Renal cortical epithelial cell (primary cell): ENCODE measurements around the gene HIPK4. TPM values are rescaled to one million over a fixed set of nuclear protein-coding genes. Genes with fewer than 3 reads are reported as not detected.
"Not testable (repeated sequence)": the region's sequence is repeated elsewhere in the genome, so short reads cannot be mapped to it uniquely, and the experiment has no call there.

Source experiments
- DNase-seq: peaks from one replicate; pipeline ENCODE4 v3.0.0-alpha.2; 2011; ENCODE audit warnings: low read depth
- total RNA-seq: library from RNA; depleted of rRNA; stranded (reverse); fragments of >200 nt; gene quantifications from 2 replicates; pipeline ENCODE4 v1.2.3, GENCODE V29; 2014

Gene HIPK4
- total RNA-seq, 1 donor from 2014 or later: not detected

DNA sequence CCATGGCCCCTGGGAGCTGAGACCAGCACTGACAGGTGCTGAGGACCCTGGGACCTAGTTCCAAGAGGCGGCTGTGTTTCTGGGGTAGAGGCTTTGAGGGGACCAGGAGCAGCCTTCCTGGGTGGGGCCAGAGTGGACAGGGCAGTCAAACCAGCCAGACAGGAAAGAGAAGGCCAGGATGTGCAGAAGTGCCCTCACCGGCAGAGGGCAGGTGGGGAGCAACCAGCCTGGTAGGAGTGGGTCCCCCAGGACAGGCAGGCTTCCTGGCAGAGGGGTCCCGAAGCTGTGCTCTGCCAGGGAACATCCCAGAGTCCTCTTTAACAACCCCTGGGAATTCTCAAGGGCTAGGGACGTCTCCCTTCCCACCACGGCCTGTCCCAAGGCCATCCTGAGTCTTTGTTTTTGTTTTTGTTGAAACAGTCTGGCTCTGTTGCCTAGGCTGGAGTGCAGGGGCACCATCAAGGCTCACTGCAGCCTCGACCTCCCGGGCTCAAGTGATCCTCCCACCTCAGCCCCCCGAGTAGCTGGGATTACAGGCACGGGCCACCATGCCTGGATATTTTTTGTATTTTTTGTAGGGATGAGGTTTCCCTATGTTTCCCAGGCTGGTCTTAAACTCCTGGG, 3.0 kb upstream of the HIPK4 start:
- no peak for DNase-seq

DNA sequence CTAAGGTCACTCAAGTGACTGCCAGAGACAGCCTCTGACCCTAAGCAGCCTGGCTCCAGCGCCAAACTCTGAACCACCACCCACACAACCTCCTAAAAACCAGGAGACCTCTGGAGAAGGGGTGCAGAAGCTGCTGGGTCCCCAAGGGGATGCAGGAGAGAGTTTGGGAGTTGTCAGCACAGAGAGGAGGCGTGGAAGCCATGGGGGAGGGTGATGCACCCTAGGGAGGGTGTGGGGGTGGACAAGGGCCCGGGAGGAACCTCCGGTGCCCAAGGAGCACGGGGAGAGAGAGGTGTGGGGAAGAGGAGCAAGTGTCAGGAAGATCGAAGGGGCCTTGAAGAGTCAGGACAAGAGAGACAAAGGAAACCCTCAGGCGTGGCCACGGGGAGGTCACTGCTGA, 2.1 kb upstream of the HIPK4 start:
- no peak for DNase-seq

DNA sequence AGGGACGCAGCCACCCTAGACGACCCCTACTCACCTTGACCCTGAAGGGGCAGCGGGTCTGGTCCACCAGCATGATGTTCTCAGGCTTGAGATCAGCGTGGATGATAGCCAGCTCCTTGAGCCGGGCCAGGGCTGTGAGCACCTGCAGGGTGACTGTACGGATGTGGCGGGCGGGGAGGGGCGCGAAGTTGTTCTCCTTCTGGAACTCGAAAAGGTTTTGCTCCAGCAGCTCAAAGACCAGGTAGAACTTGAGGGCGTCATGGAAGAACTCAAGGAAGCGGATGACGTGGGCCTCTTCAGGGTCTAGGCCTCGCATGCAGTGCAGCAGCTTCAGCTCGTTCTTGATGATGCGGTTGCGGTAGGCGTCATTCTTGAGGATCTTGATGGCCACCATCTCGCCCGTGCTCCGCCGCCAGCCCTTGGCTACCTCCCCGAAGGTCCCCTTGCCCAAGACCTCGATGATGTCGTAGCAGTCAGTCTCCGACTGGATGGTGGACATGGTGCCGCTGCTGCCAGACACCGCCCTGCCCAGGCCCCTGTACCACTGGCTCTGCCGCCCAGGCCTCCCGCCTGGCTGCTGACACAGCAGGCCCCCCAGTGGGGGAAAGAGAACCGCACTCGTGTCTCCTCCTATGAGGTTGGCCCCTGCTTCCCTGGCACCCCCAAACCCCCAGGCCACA, 437 bp downstream of the HIPK4 start:
- DNase-seq: no peak

DNA sequence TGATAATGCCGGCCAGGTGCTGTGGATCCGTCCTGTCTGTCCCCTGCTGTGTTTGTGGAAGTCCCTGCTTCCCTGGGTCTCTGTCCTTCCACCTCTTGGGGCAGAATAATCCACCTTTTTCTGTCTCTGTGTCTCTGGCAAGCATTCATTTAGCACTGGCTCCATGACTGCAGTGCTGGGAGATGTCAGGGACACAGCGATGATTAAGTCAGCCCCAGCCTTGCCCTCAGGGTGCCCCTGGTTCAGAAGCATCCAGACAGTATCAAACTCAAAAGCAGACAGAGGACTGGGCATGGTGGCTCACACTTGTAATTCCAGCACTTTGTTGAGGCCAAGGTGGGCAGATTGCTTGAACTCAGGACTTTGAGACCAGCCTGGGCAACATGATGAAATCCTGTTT, 1.5 kb downstream of the HIPK4 start:
- no peak for DNase-seq

DNA sequence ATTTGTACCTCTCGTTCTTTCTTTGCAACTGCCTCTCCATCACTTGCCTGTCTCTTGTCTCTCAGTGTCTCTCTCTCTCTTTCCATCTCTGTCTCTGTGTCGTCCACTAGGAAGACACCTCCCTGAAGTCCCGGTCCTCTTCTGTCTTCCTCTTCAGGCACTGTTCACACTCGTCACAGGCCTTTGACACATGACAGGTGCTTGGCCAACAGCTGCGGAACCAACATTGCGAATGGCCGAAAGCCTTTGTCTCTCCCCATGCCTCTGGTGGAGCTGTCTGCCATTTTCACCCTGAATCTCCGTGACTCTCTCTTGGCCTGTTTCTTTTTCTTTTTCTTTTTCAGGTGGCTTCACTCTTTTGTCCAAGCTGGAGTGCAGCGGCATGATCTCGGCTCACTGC, 2.8 kb downstream of the HIPK4 start:
- no peak for DNase-seq

DNA sequence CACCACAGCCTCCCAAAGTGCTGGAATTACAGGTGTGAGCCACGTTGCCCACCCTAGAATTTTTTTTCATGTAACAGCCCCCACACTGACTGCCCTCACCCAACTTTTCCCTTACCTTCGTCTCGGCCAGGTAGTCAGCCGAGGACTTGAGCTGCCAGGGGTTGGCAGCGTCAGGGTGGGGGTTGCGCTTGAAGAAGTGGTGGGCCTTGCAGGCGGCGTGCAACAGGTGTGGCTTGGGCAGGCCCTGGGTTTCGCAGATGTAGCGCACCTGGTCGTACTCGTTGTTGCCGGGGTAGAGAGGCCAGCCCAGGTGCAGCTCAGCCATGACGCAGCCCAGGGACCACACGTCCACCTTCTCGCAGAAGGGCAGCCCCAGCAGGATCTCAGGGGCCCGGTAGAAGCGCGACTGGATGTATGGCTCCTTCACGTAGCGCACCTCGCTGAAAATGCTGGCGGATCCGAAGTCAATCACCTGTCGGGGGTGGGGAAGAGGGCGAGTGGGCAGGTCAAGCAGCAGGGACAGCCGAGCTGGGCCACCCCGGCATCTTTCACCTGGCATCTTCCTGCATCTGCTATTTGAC, 6.2 kb downstream of the HIPK4 start:
- no peak for DNase-seq

DNA sequence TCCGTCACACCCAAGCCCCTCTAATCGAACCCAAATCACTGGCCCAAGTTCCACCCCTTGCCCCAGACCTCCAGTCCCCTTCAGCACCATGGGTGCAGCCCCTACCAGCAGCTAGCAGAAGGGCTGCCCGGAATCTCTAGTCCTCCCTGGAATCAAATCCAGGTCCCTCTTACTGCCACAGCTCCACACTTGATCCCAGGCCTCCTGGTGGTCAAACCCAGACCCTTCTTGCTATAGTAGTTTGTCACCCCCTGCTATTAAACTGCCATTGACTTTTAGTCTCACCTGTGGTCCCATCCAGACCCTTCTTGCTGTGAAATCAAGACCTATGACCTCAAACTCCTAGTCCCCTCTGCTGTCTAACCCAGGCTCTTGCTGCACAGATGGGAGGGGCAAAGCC, 8.7 kb downstream of the HIPK4 start:
- no peak for DNase-seq

DNA sequence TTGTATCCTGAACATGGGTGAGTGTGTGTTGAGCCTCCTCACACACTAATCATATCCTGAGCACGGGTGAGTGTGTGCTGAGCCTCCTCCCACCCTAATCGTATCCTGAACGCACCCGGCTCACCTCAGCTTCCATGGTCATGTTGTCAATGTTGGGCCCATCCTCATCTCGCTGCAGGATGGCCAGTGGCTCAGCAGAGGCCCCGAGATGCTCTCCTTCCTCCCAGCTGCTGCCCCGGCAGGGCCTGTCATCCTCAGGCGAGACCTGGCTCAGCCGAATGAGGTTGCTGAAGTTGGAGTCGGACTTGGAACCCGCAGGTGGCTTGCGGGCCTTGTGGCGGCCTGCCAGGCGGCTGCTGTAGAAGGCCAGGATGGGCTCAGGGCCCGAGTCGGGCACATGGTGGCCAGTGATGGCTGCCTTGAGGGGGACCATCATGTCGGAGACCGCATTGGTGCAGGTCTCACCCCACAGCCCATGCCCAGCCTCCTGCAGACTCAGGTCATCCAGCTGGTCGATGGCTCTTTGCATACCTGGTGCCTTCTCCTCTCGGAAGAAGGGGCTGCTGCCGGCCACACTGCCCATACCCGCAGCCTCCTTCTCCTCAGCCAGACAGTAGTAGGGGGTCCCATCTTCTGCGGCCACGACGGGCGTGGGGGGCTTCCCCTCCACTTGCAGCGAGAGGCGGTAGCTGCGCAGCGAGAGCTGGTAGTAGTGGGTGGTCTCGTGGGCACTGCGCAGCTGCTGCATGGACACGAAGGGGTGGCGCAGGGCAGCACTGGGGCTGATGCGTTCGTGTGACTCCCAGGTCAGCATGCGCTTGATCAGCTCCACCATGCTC, 9.6 kb downstream of the HIPK4 start:
- no peak for DNase-seq

DNA sequence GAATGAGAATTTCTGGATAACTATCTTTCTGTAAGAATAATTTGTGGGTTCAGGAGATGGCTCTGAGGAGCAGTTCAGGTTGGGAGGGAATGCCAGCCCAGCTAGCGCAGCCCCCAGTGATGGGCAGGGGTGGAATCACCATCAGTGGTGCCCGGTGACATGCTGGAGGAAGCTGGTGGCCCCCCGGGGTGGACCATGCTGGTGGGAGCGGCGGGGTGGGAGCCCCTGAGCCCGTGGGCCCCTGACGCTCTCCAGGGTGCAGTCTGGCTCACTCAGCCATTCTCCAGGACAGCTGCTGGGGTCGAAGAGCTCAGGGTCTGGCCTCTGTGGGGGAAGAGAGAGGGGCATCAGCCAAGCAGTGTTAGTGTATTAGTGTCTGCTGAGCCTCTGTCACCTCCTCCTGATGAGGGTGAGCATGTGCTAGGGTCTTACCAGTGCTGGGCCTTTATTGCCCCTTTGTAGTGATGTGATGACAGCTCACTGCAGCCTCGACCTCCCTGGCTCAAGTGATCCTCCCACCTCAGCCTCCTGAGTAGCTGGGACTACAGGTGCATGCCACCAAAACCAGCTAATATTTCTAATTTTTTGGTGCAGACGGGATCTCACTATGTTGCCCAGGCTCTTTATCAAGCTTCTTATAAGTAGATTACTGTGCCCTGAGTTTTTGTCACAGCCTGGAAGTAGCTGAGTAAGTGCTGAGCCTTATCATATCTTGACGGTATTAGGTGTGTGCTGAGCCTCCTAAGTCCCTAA, 10.4 kb downstream of the HIPK4 start:
- no peak for DNase-seq

DNA sequence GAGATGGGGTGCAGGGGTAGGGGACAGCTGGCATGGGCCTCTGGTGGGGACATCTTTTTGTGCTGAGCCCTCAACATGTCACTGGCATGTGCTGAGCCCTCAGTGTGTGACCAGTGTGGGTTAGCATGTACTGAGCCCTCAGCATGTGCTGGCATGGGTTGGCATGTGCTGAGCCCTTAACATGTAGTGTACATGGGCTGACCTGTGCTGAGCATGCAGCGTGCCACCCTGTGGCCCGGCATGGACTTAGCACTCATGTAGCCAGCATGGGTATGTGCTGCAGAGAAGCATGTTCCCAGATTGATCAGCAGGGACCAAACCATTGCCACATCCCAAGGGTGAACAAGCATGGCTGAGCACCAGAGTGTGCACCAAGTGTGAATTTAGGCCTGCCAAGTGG, 11.5 kb downstream of the HIPK4 start:
- no peak for DNase-seq

DNA sequence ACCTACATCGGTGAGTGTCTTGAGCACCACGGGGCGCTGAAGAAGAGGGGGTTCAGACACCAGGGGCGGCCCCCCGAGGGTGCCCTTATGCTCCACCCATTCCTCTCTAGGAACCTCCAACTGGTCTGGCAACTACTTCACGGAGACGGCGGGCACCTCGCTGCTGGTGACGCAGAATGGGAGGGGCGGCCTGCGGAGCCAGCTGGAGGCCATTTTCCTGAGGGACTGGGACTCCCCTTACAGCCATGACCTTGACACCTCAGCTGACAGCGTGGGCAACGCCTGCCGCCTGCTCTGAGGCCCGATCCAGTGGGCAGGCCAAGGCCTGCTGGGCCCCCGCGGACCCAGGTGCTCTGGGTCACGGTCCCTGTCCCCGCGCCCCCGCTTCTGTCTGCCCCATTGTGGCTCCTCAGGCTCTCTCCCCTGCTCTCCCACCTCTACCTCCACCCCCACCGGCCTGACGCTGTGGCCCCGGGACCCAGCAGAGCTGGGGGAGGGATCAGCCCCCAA, 12.1 kb downstream of the HIPK4 start:
- no peak for DNase-seq

DNA sequence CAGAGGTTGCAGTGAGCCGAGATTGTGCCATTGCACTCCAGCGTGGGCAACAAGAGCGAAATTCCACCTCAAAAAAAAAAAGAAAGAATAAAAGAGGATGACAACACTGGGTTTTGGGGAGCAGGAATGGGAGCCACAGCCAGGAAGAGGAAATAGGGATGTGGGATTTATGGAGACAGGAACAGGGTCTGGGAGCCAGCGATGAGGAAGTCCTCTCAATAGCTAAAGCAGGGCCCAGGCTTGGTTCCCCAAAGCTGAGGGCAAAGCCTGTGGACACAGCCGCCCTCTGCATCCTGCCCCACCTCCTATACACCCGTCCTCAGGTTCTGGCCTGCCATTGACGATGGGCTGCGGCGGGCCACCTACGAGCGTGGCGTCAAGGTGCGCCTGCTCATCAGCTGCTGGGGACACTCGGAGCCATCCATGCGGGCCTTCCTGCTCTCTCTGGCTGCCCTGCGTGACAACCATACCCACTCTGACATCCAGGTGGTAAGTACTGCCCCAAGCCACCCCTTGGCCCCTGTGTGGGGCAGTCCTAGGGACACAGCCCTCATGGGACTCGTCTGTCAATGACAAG, 13.6 kb downstream of the HIPK4 start:
- no peak for DNase-seq

DNA sequence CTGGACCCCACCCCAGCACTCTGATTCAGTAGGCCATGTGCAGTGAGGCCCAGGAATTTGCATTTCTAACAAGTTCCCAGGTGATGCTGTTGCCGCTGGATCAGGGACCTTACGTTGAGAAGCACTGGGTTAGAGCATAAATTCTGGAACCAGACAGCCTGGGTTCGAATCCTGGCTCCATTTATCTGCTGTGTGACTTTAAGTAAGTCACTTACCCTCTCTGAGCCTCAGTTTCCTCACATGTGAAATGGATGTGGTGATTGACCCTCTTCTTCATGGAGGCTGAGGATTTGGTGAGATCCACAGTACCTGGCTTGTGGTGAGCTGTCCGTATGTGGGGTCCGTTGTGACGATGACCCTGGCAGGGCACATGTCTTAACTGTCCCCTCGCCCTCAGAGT, 15.9 kb downstream of the HIPK4 start:
- no peak for DNase-seq

DNA sequence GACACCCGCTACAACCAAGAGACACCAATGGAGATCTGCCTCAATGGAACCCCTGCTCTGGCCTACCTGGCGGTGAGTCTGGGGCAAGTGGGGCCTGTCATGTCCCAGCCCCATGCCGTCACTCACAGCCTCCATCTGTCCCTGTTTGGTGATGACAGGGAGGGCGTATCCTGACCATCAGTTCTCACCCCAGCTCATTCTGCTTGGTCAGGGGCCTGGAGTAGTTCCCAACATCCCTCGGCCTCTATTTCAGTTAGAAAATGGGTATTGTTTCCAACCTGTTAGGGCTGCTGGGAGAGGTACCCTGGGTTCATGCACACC, 18.2 kb downstream of the HIPK4 start:
- DNase-seq: no peak

DNA sequence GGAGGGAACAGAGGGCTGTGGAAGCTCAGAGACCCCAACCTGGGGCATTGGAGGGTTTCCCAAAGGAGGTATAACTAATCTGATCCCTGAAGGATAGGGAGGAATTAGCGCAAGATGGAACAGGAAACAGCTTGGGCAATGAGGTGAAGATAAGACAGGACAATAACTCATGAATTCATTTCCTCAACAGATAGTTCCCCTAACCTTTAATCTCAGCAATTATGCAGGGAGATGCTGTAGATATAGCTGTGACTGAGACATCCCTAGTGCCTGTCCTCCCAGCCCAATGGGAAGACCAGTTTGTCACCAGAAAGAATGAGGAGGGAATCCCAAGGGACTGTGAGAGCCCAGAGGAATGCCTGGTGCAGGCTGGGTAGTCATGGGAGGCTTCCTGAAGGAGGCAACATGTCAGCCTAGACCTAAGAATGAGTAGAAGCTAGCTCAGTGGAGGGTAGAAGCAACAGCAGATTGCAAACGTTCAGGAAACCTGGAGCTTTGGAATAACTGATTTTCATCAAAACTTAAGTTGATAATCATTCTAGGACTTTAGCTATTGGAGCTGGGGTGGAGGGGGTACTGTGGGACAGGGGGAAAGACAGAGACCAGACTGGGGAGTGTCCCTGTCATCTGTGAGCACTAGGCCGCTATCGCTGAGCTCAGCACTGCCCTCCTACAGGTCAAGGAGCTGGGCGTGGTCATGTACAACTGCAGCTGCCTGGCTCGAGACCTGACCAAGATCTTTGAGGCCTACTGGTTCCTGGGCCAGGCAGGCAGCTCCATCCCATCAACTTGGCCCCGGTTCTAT, 18.8 kb downstream of the HIPK4 start:
- DNase-seq: no peak

DNA sequence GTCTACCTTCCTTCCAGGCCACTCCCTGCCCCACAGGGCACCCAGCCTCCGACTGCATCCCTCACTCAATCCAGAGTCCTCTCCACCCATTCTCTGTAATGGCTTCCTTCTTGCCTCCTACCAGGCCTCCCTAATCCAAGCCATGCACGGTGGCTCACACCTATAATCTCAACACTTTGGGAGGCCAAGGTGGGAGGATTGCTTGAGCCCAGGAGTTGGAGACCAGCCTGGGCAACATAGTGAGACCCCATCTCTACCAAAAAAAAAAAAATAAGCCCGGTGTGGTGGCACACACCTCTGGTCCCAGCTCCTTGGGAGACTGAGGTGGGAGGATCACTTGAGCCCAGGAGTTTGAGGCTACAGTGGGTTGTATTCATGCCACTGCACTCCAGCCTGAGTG, 19.7 kb downstream of the HIPK4 start:
- DNase-seq: not testable (repeated sequence)

DNA sequence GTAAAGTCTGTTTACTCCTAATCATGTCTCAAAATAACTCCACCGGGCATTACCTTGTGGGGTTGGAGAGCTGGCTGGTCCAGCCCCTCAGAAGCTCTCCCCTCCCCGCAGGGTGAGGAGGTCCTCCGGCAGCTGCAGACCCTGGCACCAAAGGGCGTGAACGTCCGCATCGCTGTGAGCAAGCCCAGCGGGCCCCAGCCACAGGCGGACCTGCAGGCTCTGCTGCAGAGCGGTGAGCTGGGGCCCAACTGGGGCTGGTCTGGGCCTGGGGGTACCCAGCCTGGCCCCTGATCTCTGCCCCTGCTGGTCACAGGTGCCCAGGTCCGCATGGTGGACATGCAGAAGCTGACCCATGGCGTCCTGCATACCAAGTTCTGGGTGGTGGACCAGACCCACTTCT, 20.2 kb downstream of the HIPK4 start:
- no peak for DNase-seq

DNA sequence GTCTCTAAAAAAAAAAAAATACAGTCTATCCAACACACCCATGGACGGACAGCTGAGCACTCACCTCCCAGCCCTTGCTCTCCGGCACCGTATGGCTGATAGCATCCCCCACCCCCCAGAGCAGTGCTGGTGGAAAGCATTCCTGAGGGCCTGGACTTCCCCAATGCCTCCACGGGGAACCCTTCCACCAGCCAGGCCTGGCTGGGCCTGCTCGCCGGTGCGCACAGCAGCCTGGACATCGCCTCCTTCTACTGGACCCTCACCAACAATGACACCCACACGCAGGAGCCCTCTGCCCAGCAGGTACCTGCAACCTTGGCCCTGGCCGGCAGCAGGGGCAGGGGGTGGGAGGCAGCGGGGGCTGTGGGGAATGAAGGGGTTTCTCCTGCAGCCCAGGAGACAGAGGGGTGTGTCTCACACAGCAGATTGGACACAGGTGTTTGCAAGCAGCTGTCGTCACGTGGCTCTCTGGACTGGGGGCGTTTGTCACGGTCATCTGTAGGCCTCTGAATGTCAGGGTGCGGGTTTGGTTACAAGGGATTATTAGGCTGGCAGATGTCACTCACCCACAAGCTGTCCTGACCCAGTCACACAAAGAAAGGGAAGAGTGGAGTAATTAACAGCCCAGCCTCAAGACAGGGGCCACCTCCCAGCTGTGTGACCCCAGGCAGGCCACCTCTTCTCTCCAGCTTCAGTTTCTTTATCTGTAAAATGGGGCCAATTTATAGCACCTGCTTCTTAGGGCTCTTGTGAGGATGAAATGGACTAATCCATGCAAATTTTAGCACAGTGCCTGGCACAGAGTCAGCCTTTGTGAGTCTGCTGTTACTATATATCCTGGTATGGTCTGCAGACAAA, 22.2 kb downstream of the HIPK4 start:
- no peak for DNase-seq

DNA sequence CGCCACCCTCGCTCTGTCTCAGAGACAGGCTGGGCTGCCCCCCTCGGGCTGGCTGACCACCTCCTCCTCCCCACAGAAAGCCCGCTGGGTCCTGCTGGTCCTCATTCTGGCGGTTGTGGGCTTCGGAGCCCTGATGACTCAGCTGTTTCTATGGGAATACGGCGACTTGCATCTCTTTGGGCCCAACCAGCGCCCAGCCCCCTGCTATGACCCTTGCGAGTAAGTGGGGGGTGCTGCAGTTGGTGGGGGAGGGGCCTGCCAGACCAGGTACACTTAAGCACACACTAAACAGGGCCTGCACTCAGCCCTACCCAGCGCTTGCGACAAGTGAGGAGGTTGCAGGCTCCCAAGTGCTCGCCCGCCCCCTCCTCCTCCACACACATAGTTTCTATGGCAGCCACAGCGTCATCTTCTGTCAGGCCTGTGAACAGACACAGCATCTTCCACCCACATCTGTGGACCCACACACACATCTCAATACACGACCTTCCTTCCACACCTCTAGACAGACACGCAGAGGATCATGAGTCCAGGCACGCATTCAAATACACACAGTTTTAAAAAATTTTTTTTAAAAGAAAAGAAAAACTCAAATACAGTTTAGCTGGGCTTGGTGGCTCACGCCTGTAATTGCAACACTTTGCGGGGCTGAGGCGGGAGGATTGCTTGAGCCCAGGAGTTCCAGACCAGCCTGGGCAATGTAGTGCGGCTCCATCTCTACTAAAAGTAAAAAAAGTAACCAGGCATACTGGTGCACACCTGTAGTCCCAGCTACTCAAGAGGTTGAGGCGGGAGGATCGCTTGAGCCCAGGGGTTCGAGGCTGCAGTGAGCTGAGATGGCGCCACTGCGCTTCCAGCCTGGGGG, 23.1 kb downstream of the HIPK4 start:
- DNase-seq: no peak
